ENCODE results near the gene DYNC1I1. TPM values are rescaled to one million over a fixed set of nuclear protein-coding genes. Genes with fewer than 3 reads are reported as not detected.

DYNC1I1 gene
- total RNA-seq, 4 donors from 2014 or later, result 7.8 to 21.3 (median 11.6) TPM

GRCh38 chr7:95986178-95986764, 213.9 kb downstream of the DYNC1I1 start:
- no peaks in the 10 kb centered on the region for H3K27me3 ChIP-seq
- intact Hi-C loops (cut with DNase I; ENCODE audit: low total_unique reads), result no loop called here
- ATAC-seq (peak in 1 of 2 donors; percentile 65), DNase-seq (no peak)
- no peaks in the 10 kb centered on the region for H3K9me3 ChIP-seq
- H3K27ac ChIP-seq, result no peak overlapping the region
- in situ Hi-C loops (cut with MboI; ENCODE audit: low sequenced_read_pairs in 4 of 4), result no loop called here
- H3K36me3 ChIP-seq, result no peaks in the 10 kb centered on the region
- TF ChIP-seq POLR2A (IDR thresholded peaks at IDR 0.05) (no peak), CTCF (IDR thresholded peaks at IDR 0.05 in 4 of 5, conservative IDR thresholded peaks at IDR 0.05 in 1 of 5) (no peak)
- no peak overlapping the region for H3K4me3 ChIP-seq
- H3K4me1 ChIP-seq, result no peaks in the 10 kb centered on the region

GRCh38 chr7:95989301-95989700, 216.9 kb downstream of the DYNC1I1 start:
- H3K4me1 ChIP-seq, result no peaks in the 10 kb centered on the region
- no peak overlapping the region for H3K27ac ChIP-seq
- in situ Hi-C loops (cut with MboI; ENCODE audit: low sequenced_read_pairs in 4 of 4), result no loop called here
- TF ChIP-seq CTCF (IDR thresholded peaks at IDR 0.05 in 4 of 5, conservative IDR thresholded peaks at IDR 0.05 in 1 of 5) (no peak), POLR2A (IDR thresholded peaks at IDR 0.05) (no peak)
- DNase-seq (no peak), ATAC-seq (no peak)
- H3K27me3 ChIP-seq, result no peaks in the 10 kb centered on the region
- no peaks in the 10 kb centered on the region for H3K9me3 ChIP-seq
- no peak overlapping the region for H3K4me3 ChIP-seq
- intact Hi-C loops (cut with DNase I; ENCODE audit: low total_unique reads), result no loop called here
- no peaks in the 10 kb centered on the region for H3K36me3 ChIP-seq

GRCh38 chr7:95993380-95993779, 221.0 kb downstream of the DYNC1I1 start:
- Histone ChIP-seq H3K27ac (no peak overlapping the region), H3K36me3 (no peaks in the 10 kb centered on the region), H3K4me1 (no peaks in the 10 kb centered on the region), H3K27me3 (no peaks in the 10 kb centered on the region), H3K9me3 (no peaks in the 10 kb centered on the region), H3K4me3 (no peak overlapping the region)
- intact Hi-C loops (cut with DNase I; ENCODE audit: low total_unique reads) (no loop called here), in situ Hi-C loops (cut with MboI; ENCODE audit: low sequenced_read_pairs in 4 of 4) (no loop called here)
- no peak for DNase-seq
- ATAC-seq, result no peak
- TF ChIP-seq POLR2A (IDR thresholded peaks at IDR 0.05), result no peak
- TF ChIP-seq CTCF (IDR thresholded peaks at IDR 0.05 in 4 of 5, conservative IDR thresholded peaks at IDR 0.05 in 1 of 5), result no peak

- Histone ChIP-seq H3K4me3 (no peak overlapping the region), H3K36me3 (no peaks in the 10 kb centered on the region), H3K27ac (no peak overlapping the region), H3K27me3 (no peaks in the 10 kb centered on the region), H3K4me1 (no peaks in the 10 kb centered on the region), H3K9me3 (no peaks in the 10 kb centered on the region)
- in situ Hi-C loops (cut with MboI; ENCODE audit: low sequenced_read_pairs in 4 of 4) (no loop called here), intact Hi-C loops (cut with DNase I; ENCODE audit: low total_unique reads) (no loop called here)
- no peak for ATAC-seq
- no peak for DNase-seq
- TF ChIP-seq CTCF (IDR thresholded peaks at IDR 0.05 in 4 of 5, conservative IDR thresholded peaks at IDR 0.05 in 1 of 5) (no peak), POLR2A (IDR thresholded peaks at IDR 0.05) (no peak)
Observed at GRCh38 chr7:95996174-95996573, 223.8 kb downstream of the DYNC1I1 start.

- ATAC-seq, result no peak
- intact Hi-C loops (cut with DNase I; ENCODE audit: low total_unique reads), result no loop called here
- in situ Hi-C loops (cut with MboI; ENCODE audit: low sequenced_read_pairs in 4 of 4), result no loop called here
- H3K9me3 ChIP-seq, result no peaks in the 10 kb centered on the region
- H3K36me3 ChIP-seq, result no peaks in the 10 kb centered on the region
- DNase-seq, result no peak
- TF ChIP-seq CTCF (IDR thresholded peaks at IDR 0.05 in 4 of 5, conservative IDR thresholded peaks at IDR 0.05 in 1 of 5), result no peak
- TF ChIP-seq POLR2A (IDR thresholded peaks at IDR 0.05), result no peak
- H3K4me3 ChIP-seq, result no peak overlapping the region
- no peaks in the 10 kb centered on the region for H3K27me3 ChIP-seq
- H3K27ac ChIP-seq, result no peak overlapping the region
- no peaks in the 10 kb centered on the region for H3K4me1 ChIP-seq
Observed at GRCh38 chr7:95996886-95997285, 224.5 kb downstream of the DYNC1I1 start.

Measured in gastrocnemius medialis (tissue), 4 donors.